H9 (cell line): Measurements from ENCODE around the gene PLXNA4. TPM values are rescaled to one million over a fixed set of nuclear protein-coding genes. Genes with fewer than 3 reads are reported as not detected.

Source experiments
- DNase-seq: peaks from one replicate; pipeline ENCODE4 v3.0.0-alpha.2; 2017
- H2AFZ ChIP-seq: one replicate; pipeline ENCODE4 v1.6.1; 2013; ENCODE audit warnings: mild to moderate bottlenecking, low read length, control low read depth, moderate library complexity
- H2AK5ac ChIP-seq: 2 replicates; pipeline ENCODE4 v1.6.1; 2013; ENCODE audit warnings: low read length, control low read depth, mixed read lengths; ENCODE audit not compliant: insufficient read length
- H2BK120ac ChIP-seq: one replicate; pipeline ENCODE4 v1.6.1; 2013; ENCODE audit warnings: low read depth, mild to moderate bottlenecking, low read length, control low read depth, inconsistent platforms; ENCODE audit not compliant: poor library complexity, severe bottlenecking
- H2BK12ac ChIP-seq: 2 replicates; pipeline ENCODE4 v1.6.1; 2013; ENCODE audit warnings: low read length, control low read depth, mixed read lengths, low read depth; ENCODE audit not compliant: insufficient read length
- H2BK15ac ChIP-seq: 2 replicates; pipeline ENCODE4 v1.6.1; 2013; ENCODE audit warnings: low read depth, low read length, control low read depth
- H2BK20ac ChIP-seq: one replicate; pipeline ENCODE4 v1.6.1; 2013; ENCODE audit warnings: low read depth, mild to moderate bottlenecking, low read length, control low read depth, inconsistent platforms; ENCODE audit not compliant: poor library complexity, severe bottlenecking
- H2BK5ac ChIP-seq: 2 replicates; pipeline ENCODE4 v1.6.1; 2013; ENCODE audit warnings: low read length, control low read depth, mixed read lengths; ENCODE audit not compliant: insufficient read length
- H3K14ac ChIP-seq: 2 replicates; pipeline ENCODE4 v1.6.1; 2013; ENCODE audit warnings: low read length, control low read depth; ENCODE audit not compliant: insufficient read depth
- H3K18ac ChIP-seq: 2 replicates; pipeline ENCODE4 v1.6.1; 2013; ENCODE audit warnings: low read depth, mild to moderate bottlenecking, mixed read lengths, low read length, control low read depth; ENCODE audit not compliant: insufficient read length
- H3K23ac ChIP-seq: 2 replicates; pipeline ENCODE4 v1.6.1; 2013; ENCODE audit warnings: low read length, control low read depth, mixed read lengths, low read depth; ENCODE audit not compliant: insufficient read length
- H3K23me2 ChIP-seq: 2 replicates; pipeline ENCODE4 v1.6.1; 2013; ENCODE audit warnings: low read depth, mild to moderate bottlenecking, mixed read lengths, low read length, control low read depth; ENCODE audit not compliant: insufficient read length, poor library complexity, severe bottlenecking
- H3K27ac ChIP-seq: 2 replicates; pipeline ENCODE4 v1.5.1; 2013; ENCODE audit warnings: low read length, control low read depth, mixed read lengths, low read depth; ENCODE audit not compliant: insufficient read length
- H3K27me3 ChIP-seq: 2 replicates; pipeline ENCODE4 v1.6.1; 2013; ENCODE audit warnings: low read length, control low read depth, inconsistent platforms; ENCODE audit not compliant: insufficient read depth
- H3K4ac ChIP-seq: 2 replicates; pipeline ENCODE4 v1.6.1; 2013; ENCODE audit warnings: low read depth, mild to moderate bottlenecking, control low read depth, inconsistent platforms, low read length, moderate library complexity
- H3K4me1 ChIP-seq: 2 replicates; pipeline ENCODE4 v1.6.1; 2013; ENCODE audit warnings: low read length, control low read depth, inconsistent platforms; ENCODE audit not compliant: insufficient read depth
- H3K4me2 ChIP-seq: 2 replicates; pipeline ENCODE4 v1.6.1; 2013; ENCODE audit warnings: low read length, control low read depth, mixed read lengths; ENCODE audit not compliant: insufficient read length, insufficient read depth
- H3K56ac ChIP-seq: 2 replicates; pipeline ENCODE4 v1.6.1; 2013; ENCODE audit warnings: low read depth, mild to moderate bottlenecking, mixed read lengths, low read length, control low read depth; ENCODE audit not compliant: insufficient read length
- H3K79me1 ChIP-seq: 2 replicates; pipeline ENCODE4 v1.6.1; 2013; ENCODE audit warnings: low read depth, mild to moderate bottlenecking, moderate library complexity, low read length, control low read depth, inconsistent platforms; ENCODE audit not compliant: insufficient read depth, poor library complexity, severe bottlenecking
- H3K79me2 ChIP-seq: 2 replicates; pipeline ENCODE4 v1.6.1; 2013; ENCODE audit warnings: low read length, control low read depth, inconsistent platforms; ENCODE audit not compliant: insufficient read depth
- H3K9ac ChIP-seq: 2 replicates; pipeline ENCODE4 v1.6.1; 2013; ENCODE audit warnings: low read length, control low read depth, mixed read lengths; ENCODE audit not compliant: insufficient read length; ENCODE audit errors: extremely low read depth
- H3K9me3 ChIP-seq: one replicate; pipeline ENCODE4 v1.6.1; 2013; ENCODE audit warnings: low read depth, low read length, inconsistent platforms; ENCODE audit not compliant: control insufficient read depth
- H3T11ph ChIP-seq: one replicate; pipeline ENCODE4 v1.6.1; 2013; ENCODE audit warnings: mild to moderate bottlenecking, low read length, control low read depth, inconsistent platforms
- H4K20me1 ChIP-seq: one replicate; pipeline ENCODE4 v1.6.1; 2013; ENCODE audit not compliant: control insufficient read depth, insufficient read length, insufficient read depth
- H4K5ac ChIP-seq: 2 replicates; pipeline ENCODE4 v1.6.1; 2013; ENCODE audit warnings: low read depth, mild to moderate bottlenecking, mixed read lengths, low read length, control low read depth; ENCODE audit not compliant: insufficient read length
- H4K8ac ChIP-seq: replicated peaks from 2 replicates; pipeline ENCODE4 v1.6.1; 2013; ENCODE audit warnings: low read length, control low read depth, mixed read lengths, low read depth; ENCODE audit not compliant: insufficient read length
- H4K91ac ChIP-seq: 2 replicates; pipeline ENCODE4 v1.6.1; 2013; ENCODE audit warnings: low read depth, mild to moderate bottlenecking, moderate library complexity, mixed read lengths, low read length, control low read depth; ENCODE audit not compliant: insufficient read length
- H3K27ac Mint-ChIP-seq, 3 experiments: 2 replicates in 2 of 3; 3 replicates in 1 of 3; pipeline ENCODE4 v1.8.0; 2020 to 2021; ENCODE audit warnings: mixed read lengths in 3 of 3, mild to moderate bottlenecking in 1 of 3, moderate library complexity in 1 of 3
- H3K27me3 Mint-ChIP-seq: 2 replicates; pipeline ENCODE4 v1.8.0; 2021; ENCODE audit warnings: low read depth, mild to moderate bottlenecking, moderate library complexity, mixed read lengths
- H3K36me3 Mint-ChIP-seq, 3 experiments: 2 replicates in 2 of 3; 3 replicates in 1 of 3; pipeline ENCODE4 v1.8.0; 2020 to 2021; ENCODE audit warnings: low read depth in 3 of 3, mixed read lengths in 3 of 3; ENCODE audit not compliant: insufficient read depth in 1 of 3
- H3K4me1 Mint-ChIP-seq, 2 experiments: 2 replicates each; pipeline ENCODE4 v1.8.0; 2020; ENCODE audit warnings: mixed read lengths in 2 of 2
- H3K4me3 Mint-ChIP-seq, 2 experiments: 2 replicates in 1 of 2; 3 replicates in 1 of 2; pipeline ENCODE4 v1.8.0; 2020 to 2021; ENCODE audit warnings: mild to moderate bottlenecking in 2 of 2, mixed read lengths in 2 of 2, moderate library complexity in 1 of 2
- H3K9me3 Mint-ChIP-seq, 2 experiments: 2 replicates in 1 of 2; 3 replicates in 1 of 2; pipeline ENCODE4 v1.8.0; 2020; ENCODE audit warnings: mild to moderate bottlenecking in 2 of 2, mixed read lengths in 2 of 2, moderate library complexity in 1 of 2
- CTCF ChIP-seq: fragments of 200-600 bp; sonication (generic); conservative IDR thresholded peaks from 3 replicates; pipeline ENCODE4 v1.8.0; 2021; ENCODE audit warnings: antibody characterized with exemption, mild to moderate bottlenecking
- WGBS: extraction: QIAGEN DNeasy Blood & Tissue Kit; methylation state at CpG from one replicate; pipeline ENCODE4 v1.1.7; 2013; ENCODE audit warnings: missing lambda C conversion rate, low lambda C conversion rate, mixed read lengths; ENCODE audit not compliant: insufficient read length; ENCODE audit errors: extremely low coverage; 5-methylcytosine and 5-hydroxymethylcytosine counted together
- total RNA-seq: library from RNA; stranded (reverse); gene quantifications from 2 replicates; pipeline ENCODE4 v1.2.1, GENCODE V29; 2021

PLXNA4 gene
- total RNA-seq, 1 experiment from 2014 or later, result 0.35 TPM

- Mint-ChIP-seq H3K9me3 (peaks cover 0 to 19% of the 10 kb centered on the region in 2 experiments; a peak in 2 of 5 replicates), H3K4me1 (no peaks in the 10 kb centered on the region), H3K27ac (no peak overlapping the region), H3K27me3 (peaks cover 89% of the 10 kb centered on the region), H3K4me3 (no peak overlapping the region), H3K36me3 (no peaks in the 10 kb centered on the region; a peak in 1 of 7 replicates)
- Histone ChIP-seq H4K8ac (no peak overlapping the region), H2BK120ac (no peak overlapping the region), H2BK15ac (no peak overlapping the region; the same call in 1 of the 2 replicates), H3K79me1 (no peaks in the 10 kb centered on the region), H2BK12ac (no peak overlapping the region), H4K5ac (no peak overlapping the region), H3T11ph (no peak overlapping the region), H3K9ac (no peak overlapping the region), H3K56ac (no peak overlapping the region), H3K27ac (no peak overlapping the region), H3K9me3 (no peaks in the 10 kb centered on the region), H3K79me2 (no peaks in the 10 kb centered on the region), H2BK20ac (no peak overlapping the region), H3K4ac (no peak overlapping the region), H3K4me2 (no peak overlapping the region), H2AFZ (no peak overlapping the region), H3K27me3 (peaks cover 11% of the 10 kb centered on the region; the same call in 1 of the 2 replicates), H3K4me1 (no peaks in the 10 kb centered on the region), H3K23me2 (no peaks in the 10 kb centered on the region), H2BK5ac (no peak overlapping the region), H4K91ac (no peak overlapping the region), H2AK5ac (no peak overlapping the region), H4K20me1 (no peaks in the 10 kb centered on the region), H3K23ac (no peak overlapping the region), H3K18ac (no peak overlapping the region), H3K14ac (no peak overlapping the region)
- no peak for DNase-seq
- WGBS, result no CpG with 5 or more reads among the region's 5 CpGs
- TF ChIP-seq CTCF, result no peak
Measured at GRCh38 chr7:132558815-132559214, 17.5 kb downstream of the PLXNA4 start.
